DND-41 (cell line): Measurements from ENCODE around the gene GPR68.

Experiments
- CTCF ChIP-seq: IDR thresholded peaks from 2 replicates; pipeline ENCODE4 v1.5.1; 2012; ENCODE audit warnings: borderline replicate concordance, low read length, moderate library complexity, mild to moderate bottlenecking; ENCODE audit not compliant: poor library complexity, severe bottlenecking; ENCODE audit errors: extremely low read depth
- EZH2 ChIP-seq: IDR thresholded peaks from 3 replicates; pipeline ENCODE4 v1.6.1; 2012; ENCODE audit warnings: borderline replicate concordance, low read depth, mild to moderate bottlenecking, moderate library complexity, low read length, inconsistent platforms; ENCODE audit not compliant: severe bottlenecking

- TF ChIP-seq CTCF: no peak
- TF ChIP-seq EZH2: no peak
These were observed 9.8 kb downstream of the GPR68 start for GRCh38 chr14:91234791-91235114.
